Right lobe of liver (tissue), 6 donors: ENCODE measurements around the gene SNX5. TPM values are rescaled to one million over a fixed set of nuclear protein-coding genes. Genes with fewer than 3 reads are reported as not detected.

Experiments used
- ATAC-seq, 4 donors: fragments of 200-7000 bp; cut with Tn5 transposase; one replicate each; pipeline ENCODE4 v1.9.1; 2020; ENCODE audit warnings: mild to moderate bottlenecking in 4 of 4, moderate library complexity in 4 of 4
- DNase-seq, 3 donors: peaks; one replicate each; pipeline ENCODE4 v3.0.0-alpha.2; 2020
- H3K27ac ChIP-seq, 3 donors: fragments of 200-600 bp; one replicate each; pipeline ENCODE4 v1.8.0; 2022
- H3K27me3 ChIP-seq, 2 donors: fragments of 200-600 bp; one replicate each; pipeline ENCODE4 v1.8.0; 2022
- H3K36me3 ChIP-seq, 4 donors: fragments of 200-600 bp; sonication (generic) in 1 of 4; one replicate each; pipeline versions ENCODE4 v1.5.1 to v1.8.0; 2017 to 2022; ENCODE audit warnings: control low read depth in 1 of 4
- H3K4me1 ChIP-seq, 4 donors: fragments of 200-600 bp; sonication (generic) in 1 of 4; one replicate each; pipeline versions ENCODE4 v1.5.1 to v1.8.0; 2017 to 2022; ENCODE audit warnings: control low read depth in 1 of 4
- H3K4me3 ChIP-seq, 3 donors: fragments of 200-600 bp; one replicate each; pipeline ENCODE4 v1.8.0; 2022
- H3K9me3 ChIP-seq, 4 donors: fragments of 200-600 bp; sonication (generic) in 1 of 4; one replicate each; pipeline versions ENCODE4 v1.5.1 to v1.8.0; 2017 to 2022; ENCODE audit warnings: control low read depth in 1 of 4
- POLR2A ChIP-seq: fragments of 450-650 bp; IDR thresholded peaks from one replicate; pipeline ENCODE4 v1.6.1; 2017; ENCODE audit warnings: antibody characterized with exemption, mild to moderate bottlenecking
- WGBS: methylation state at CpG from one replicate; pipeline ENCODE4 v1.1.6; 2018; ENCODE audit warnings: low coverage, low lambda C conversion rate; ENCODE audit not compliant: insufficient coverage; ENCODE audit errors: missing lambda C conversion rate; 5-methylcytosine and 5-hydroxymethylcytosine counted together
- intact Hi-C, 2 donors: fragments of 100-400 bp; cut with DNase I; formaldehyde crosslinking; loops; one replicate each; pipeline versions ENCODE4 v1.11.2 to v1.14.1; 2022
- total RNA-seq, 6 experiments: library from RNA; depleted of rRNA in 2 of 6; stranded (reverse); fragments of >200 nt in 2 of 6; fragmentation: NEBNext Ultra II Directional in 3 of 6; extraction: Animal tissue kit (Norgen Biotek cat#: 25700) in 3 of 6; gene quantifications; one replicate each; pipeline versions ENCODE4 v1.1.0 to v1.2.4, GENCODE V29; 2016 to 2023
- TF ChIP-seq, protein P1 (sequence below), 4 donors: fragments of 200-600 bp in 3 of 4; fragments of 450-650 bp in 1 of 4; IDR thresholded peaks; one replicate each; pipeline versions ENCODE4 v1.5.1 to v1.8.0; 2016 to 2022; ENCODE audit warnings: antibody characterized with exemption in 4 of 4, mild to moderate bottlenecking in 2 of 4
- donor health status: DM: no; HTN: yes; CAD: no.
- donor health status: DM: no; HTN: no; CAD: no.
- donor health status: DM: no; HTN: no; CAD: no.
- donor health status: DM: no; HTN: yes; CAD: no.
- donor health status: DM: no; HTN: yes; CAD: no.

The SNX5 gene
- total RNA-seq, 6 experiments from 2014 or later, result 32.6 to 74.5 (median 46.0) TPM

DNA sequence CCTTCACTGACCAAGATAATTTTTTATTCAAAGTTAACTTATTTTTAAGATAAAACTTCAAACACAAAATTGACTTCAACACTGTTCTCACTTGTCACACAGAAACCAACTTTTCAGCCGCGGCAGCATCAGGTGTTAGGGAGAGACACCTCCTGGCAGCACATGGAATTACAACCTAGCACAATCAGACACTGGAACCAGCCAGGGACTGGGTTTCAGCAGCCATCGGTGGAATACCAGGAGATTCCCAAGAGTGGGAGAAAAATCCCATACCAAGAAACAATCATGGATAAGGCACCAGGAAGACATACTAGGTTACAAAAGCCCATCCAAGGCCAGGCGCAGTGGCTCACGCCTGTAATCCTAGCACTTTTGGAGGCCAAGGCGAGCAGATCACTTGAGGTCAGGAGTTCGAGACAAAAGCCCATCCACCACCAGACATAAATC is 70.0 kb downstream of the SNX5 start:
- WGBS, result 46% methylated on average over 7 of the region's 7 CpGs
- Histone ChIP-seq H3K27me3 (no peaks in the 10 kb centered on the region), H3K4me3 (no peak overlapping the region), H3K9me3 (no peaks in the 10 kb centered on the region), H3K4me1 (peaks cover 0 to 18% (median 6%) of the 10 kb centered on the region in 4 donors), H3K36me3 (no peaks in the 10 kb centered on the region), H3K27ac (no peak overlapping the region)
- intact Hi-C loops, result no loop called here
- DNase-seq (peak; percentile 66 to 73 (median 66)), ATAC-seq (peak; percentile 72 to 86 (median 84))
- TF ChIP-seq, protein P1, sequence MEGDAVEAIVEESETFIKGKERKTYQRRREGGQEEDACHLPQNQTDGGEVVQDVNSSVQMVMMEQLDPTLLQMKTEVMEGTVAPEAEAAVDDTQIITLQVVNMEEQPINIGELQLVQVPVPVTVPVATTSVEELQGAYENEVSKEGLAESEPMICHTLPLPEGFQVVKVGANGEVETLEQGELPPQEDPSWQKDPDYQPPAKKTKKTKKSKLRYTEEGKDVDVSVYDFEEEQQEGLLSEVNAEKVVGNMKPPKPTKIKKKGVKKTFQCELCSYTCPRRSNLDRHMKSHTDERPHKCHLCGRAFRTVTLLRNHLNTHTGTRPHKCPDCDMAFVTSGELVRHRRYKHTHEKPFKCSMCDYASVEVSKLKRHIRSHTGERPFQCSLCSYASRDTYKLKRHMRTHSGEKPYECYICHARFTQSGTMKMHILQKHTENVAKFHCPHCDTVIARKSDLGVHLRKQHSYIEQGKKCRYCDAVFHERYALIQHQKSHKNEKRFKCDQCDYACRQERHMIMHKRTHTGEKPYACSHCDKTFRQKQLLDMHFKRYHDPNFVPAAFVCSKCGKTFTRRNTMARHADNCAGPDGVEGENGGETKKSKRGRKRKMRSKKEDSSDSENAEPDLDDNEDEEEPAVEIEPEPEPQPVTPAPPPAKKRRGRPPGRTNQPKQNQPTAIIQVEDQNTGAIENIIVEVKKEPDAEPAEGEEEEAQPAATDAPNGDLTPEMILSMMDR (IDR thresholded peaks at IDR 0.05), result peak; percentile 93 to 96 (median 95)
- TF ChIP-seq POLR2A, result no peak

DNA sequence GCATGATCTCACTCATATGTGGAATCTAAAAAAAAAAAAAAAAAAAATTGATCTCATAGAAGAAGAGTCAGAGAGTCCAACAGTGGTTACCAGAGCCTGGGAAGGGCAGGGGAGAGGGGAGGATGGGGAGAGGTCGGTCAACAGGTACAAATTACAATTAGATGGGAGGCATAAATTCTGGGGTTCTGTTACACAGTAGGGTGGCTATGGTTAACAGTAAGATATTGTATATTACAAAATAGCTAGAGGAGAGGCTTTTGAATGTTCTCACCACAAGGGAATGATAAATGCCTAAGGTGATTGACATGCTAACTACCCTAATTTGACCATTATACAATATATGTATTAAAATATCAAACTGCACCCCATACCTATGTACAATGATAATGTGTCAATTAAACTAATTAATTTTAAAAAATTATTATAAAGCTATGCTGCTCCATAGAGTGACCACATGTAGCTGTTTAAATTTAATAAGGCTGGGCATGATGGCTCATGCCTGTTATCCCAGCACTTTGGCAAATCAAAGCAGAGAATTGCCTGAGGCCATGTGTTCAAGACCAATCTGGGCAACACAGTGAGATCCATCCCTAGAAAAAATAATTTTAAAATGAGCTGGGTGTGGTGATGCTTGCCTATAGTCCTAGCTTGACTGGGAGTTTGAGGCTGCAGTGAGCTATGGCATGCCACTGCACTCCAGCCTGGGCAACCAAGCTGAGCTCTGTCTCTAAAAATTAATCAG is 70.9 kb downstream of the SNX5 start:
- no peaks in the 10 kb centered on the region for H3K9me3 ChIP-seq
- TF ChIP-seq POLR2A, result no peak
- TF ChIP-seq, protein P1 (IDR thresholded peaks at IDR 0.05), result no peak
- ATAC-seq, result peak in 1 of 4 donors; percentile 19
- intact Hi-C loops, result no loop called here
- H3K4me3 ChIP-seq, result no peak overlapping the region
- peaks cover 0 to 18% (median 7%) of the 10 kb centered on the region in 4 donors for H3K4me1 ChIP-seq
- DNase-seq, result no peak
- H3K27ac ChIP-seq, result no peak overlapping the region
- WGBS, result 40% methylated on average over 1 of the region's 1 CpG
- no peaks in the 10 kb centered on the region for H3K36me3 ChIP-seq
- H3K27me3 ChIP-seq, result no peaks in the 10 kb centered on the region

GRCh38 chr20:17896771-17897369 is 71.7 kb downstream of the SNX5 start:
- Histone ChIP-seq H3K4me3 (no peak overlapping the region), H3K27ac (peak overlapping the region; percentile 9 to 25 (median 18)), H3K27me3 (no peaks in the 10 kb centered on the region), H3K4me1 (peaks cover 0 to 23% (median 9%) of the 10 kb centered on the region in 4 donors), H3K36me3 (no peaks in the 10 kb centered on the region), H3K9me3 (no peaks in the 10 kb centered on the region)
- ATAC-seq (peak; percentile 49 to 71 (median 62)), DNase-seq (no peak)
- TF ChIP-seq, protein P1 (IDR thresholded peaks at IDR 0.05), result no peak
- no peak for TF ChIP-seq POLR2A
- WGBS, result 35% methylated on average over 3 of the region's 3 CpGs
- intact Hi-C loops, result no loop called here

- intact Hi-C loops, result no loop called here
Measured at GRCh38 chr20:17896193-17896723, 72.3 kb downstream of the SNX5 start.

More at GRCh38 chr20:17896193-17896723, 72.3 kb downstream of the SNX5 start:
- peaks cover 0 to 24% (median 9%) of the 10 kb centered on the region in 4 donors for H3K4me1 ChIP-seq
- H3K36me3 ChIP-seq, result no peaks in the 10 kb centered on the region
- H3K9me3 ChIP-seq, result no peaks in the 10 kb centered on the region
- H3K27me3 ChIP-seq, result no peaks in the 10 kb centered on the region
- H3K27ac ChIP-seq, result peak overlapping the region; percentile 18 to 30 (median 25)
- TF ChIP-seq, protein P1 (IDR thresholded peaks at IDR 0.05), result no peak
- TF ChIP-seq POLR2A, result no peak
- no peak for DNase-seq
- peak; percentile 34 to 69 (median 44) for ATAC-seq
- no peak overlapping the region for H3K4me3 ChIP-seq
- 46% methylated on average over 9 of the region's 9 CpGs for WGBS
